ENCODE results near the gene CTTN. TPM values are rescaled to one million over a fixed set of nuclear protein-coding genes. Genes with fewer than 3 reads are reported as not detected.

The CTTN gene
- total and polyA plus RNA-seq, 2 of the 8 experiments (the other 6 are each of a cell fraction or from before 2014, with no cell fraction given): 84.6 to 216 TPM

- Histone ChIP-seq H3K27ac (ENCODE audit: low read depth, low read length) (no peak overlapping the region), H3K23me2 (ENCODE audit: low read depth, low read length) (no peaks in the 10 kb centered on the region), H4K5ac (ENCODE audit: insufficient read length, low read depth, low read length) (no peak overlapping the region), H2BK5ac (ENCODE audit: low read depth, low read length) (no peak overlapping the region), H3K36me3 (ENCODE audit: control insufficient read depth in 2 of 4, insufficient read depth in 4 of 4, low read length in 3 of 4) (peaks cover 17 to 64% (median 36%) of the 10 kb centered on the region in 4 experiments), H3K79me1 (ENCODE audit: low read depth, low read length) (no peaks in the 10 kb centered on the region), H3K9me3 (ENCODE audit: insufficient read depth in 2 of 2, low read depth in 1 of 2, low read length in 1 of 2) (no peaks in the 10 kb centered on the region), H2AK5ac (ENCODE audit: low read depth, low read length) (no peak overlapping the region), H2BK20ac (ENCODE audit: low read length) (no peak overlapping the region), H3K18ac (ENCODE audit: extremely low read depth, low read length) (no peak overlapping the region), H3K14ac (ENCODE audit: insufficient read length) (no peak overlapping the region), H3K4me1 (replicated peaks in 1 of 4; ENCODE audit: control insufficient read depth in 3 of 4, insufficient read depth in 4 of 4, low read length in 3 of 4) (peaks cover 0 to 4% (median 0%) of the 10 kb centered on the region in 4 experiments; a peak in 2 of 7 replicates), H2BK15ac (ENCODE audit: low read length) (no peak overlapping the region), H3K79me2 (ENCODE audit: control insufficient read depth in 1 of 2, insufficient read depth in 2 of 2, low read length in 2 of 2) (no peaks in the 10 kb centered on the region), H3K9ac (replicated peaks in 1 of 4; ENCODE audit: extremely low read depth in 1 of 4, low read depth in 3 of 4, low read length in 3 of 4) (no peak overlapping the region), H3K4me3 (ENCODE audit: extremely low read depth in 1 of 4, insufficient read depth in 2 of 4, low read depth in 3 of 4, low read length in 4 of 4) (no peak overlapping the region), H2BK12ac (ENCODE audit: low read depth, low read length) (no peak overlapping the region), H4K8ac (ENCODE audit: extremely low read depth, insufficient read depth, low read length) (no peak overlapping the region), H2AFZ (ENCODE audit: low read length) (no peak overlapping the region), H3K27me3 (replicated peaks in 1 of 4; ENCODE audit: control insufficient read depth in 3 of 4, extremely low read depth in 1 of 4, insufficient read depth in 3 of 4, low read length in 3 of 4) (no peaks in the 10 kb centered on the region), H2BK120ac (replicated peaks; ENCODE audit: low read depth, low read length) (no peak overlapping the region), H3K4ac (replicated peaks; ENCODE audit: insufficient read length, low read depth, low read length) (no peak overlapping the region), H4K91ac (replicated peaks; ENCODE audit: insufficient read length, low read length) (no peak overlapping the region), H3K23ac (ENCODE audit: insufficient read length) (no peak overlapping the region), H3K56ac (replicated peaks; ENCODE audit: insufficient read length, low read depth, low read length) (no peak overlapping the region), H4K20me1 (replicated peaks in 1 of 2; ENCODE audit: control insufficient read depth in 1 of 2, insufficient read depth in 2 of 2, low read length in 2 of 2) (peaks cover 1 to 5% of the 10 kb centered on the region in 2 experiments), H3K4me2 (ENCODE audit: insufficient read depth in 1 of 2, low read depth in 2 of 2, low read length in 2 of 2) (no peak overlapping the region)
- DNase-seq (ENCODE audit: low read depth in 1 of 2, low spot score in 2 of 2) (no peak), FAIRE-seq (no peak)
- CTCF ChIA-PET (ENCODE audit: partially characterized antibody): interaction anchor here (1.1 kb wide), 1 partner anchor 13 kb away, joined by 5 read pairs; no protein-coding TSS in a partner anchor
- no peak for TF ChIP-seq BACH1 (IDR thresholded peaks at IDR 0.05; ENCODE audit: low read length)
- no peak for TF ChIP-seq RXRA (IDR thresholded peaks at IDR 0.05; ENCODE audit: insufficient read depth, low read depth, low read length)
- no peak for TF ChIP-seq YY1 (IDR thresholded peaks at IDR 0.05; ENCODE audit: low read depth, low read length)
- TF ChIP-seq SP2 (IDR thresholded peaks at IDR 0.05; ENCODE audit: low read length): no peak
- POLR2A ChIA-PET (ENCODE audit: partially characterized antibody): no interaction called here
- 91% methylated on average over 12 of the region's 12 CpGs; no CpG with 5 or more reads in 1 of the 2 experiments for WGBS, 2 experiments (ENCODE audit: extremely low coverage in 1 of 2, insufficient coverage in 1 of 2, insufficient read length in 1 of 2, insufficient replicate concordance in 2 of 2, low coverage in 1 of 2, low lambda C conversion rate in 2 of 2, missing lambda C conversion rate in 1 of 2)
Measured at GRCh38 chr11:70376621-70377020, 21.7 kb upstream of the CTTN start.

Measured in H1 (cell line).